HepG2 (cell line): ENCODE measurements around the gene GFRA4. TPM values are rescaled to one million over a fixed set of nuclear protein-coding genes. Genes with fewer than 3 reads are reported as not detected.

ENCODE experiments used
- ATAC-seq: fragments of 200-7000 bp; cut with Tn5 transposase; 3 replicates; pipeline ENCODE4 v1.9.1; 2020; ENCODE audit warnings: mild to moderate bottlenecking, moderate library complexity
- BruUV-seq: library from RNA; stranded (reverse); fragments of 400-500 nt; replicated peaks from 2 replicates; lab custom pipeline; 2021; lab: Mats Ljungman, UMichigan
- CTCF ChIA-PET: fragments of 300-600 bp; formaldehyde crosslinking; extraction: SDS; loops from one replicate; lab custom pipeline; 2021; ENCODE audit warnings: low total read pairs, inconsistent platforms, low intra/inter-chr PET ratio; lab: Yijun Ruan, JAX
- POLR2A ChIA-PET: fragments of 350-600 bp; sonication (Branson Sonifier 250); formaldehyde crosslinking; loops from one replicate; lab custom pipeline; 2020; ENCODE audit warnings: antibody characterized with exemption, inconsistent platforms; lab: Yijun Ruan, JAX
- DNase-seq: peaks from one replicate; pipeline ENCODE4 v3.0.0-alpha.2; 2015; ENCODE audit warnings: low spot score
- FAIRE-seq: peaks from 3 replicates; lab custom pipeline; 2011; peaks lifted over from hg19 to GRCh38; lab: Jason Lieb, UNC
- H2AFZ ChIP-seq: one replicate; pipeline ENCODE4 v1.6.1; 2011; ENCODE audit warnings: low read length, inconsistent platforms
- H3K27ac ChIP-seq: fragments of 300-600 bp; 3 replicates; pipeline ENCODE4 v1.8.0; 2011; ENCODE audit warnings: mixed run types, mild to moderate bottlenecking, mixed read lengths, low read length, inconsistent platforms; ENCODE audit not compliant: insufficient read depth; ENCODE audit errors: extremely low read length
- H3K27me3 ChIP-seq, 2 experiments: fragments of 200-600 bp in 1 of 2; 2 replicates in 1 of 2; 3 replicates in 1 of 2; pipeline versions ENCODE4 v1.6.0 to v1.8.0; 2011; ENCODE audit warnings: low read length in 2 of 2, mild to moderate bottlenecking in 2 of 2, moderate library complexity in 2 of 2, inconsistent platforms in 1 of 2; ENCODE audit not compliant: insufficient read depth in 2 of 2, control insufficient read depth in 1 of 2
- H3K36me3 ChIP-seq, 2 experiments: fragments of 200-600 bp in 1 of 2; replicated peaks in 1 of 2; 2 replicates in 1 of 2; 3 replicates in 1 of 2; pipeline versions ENCODE4 v1.5.1 to v1.8.0; 2011; ENCODE audit warnings: low read length in 2 of 2, inconsistent platforms in 1 of 2; ENCODE audit not compliant: insufficient read depth in 2 of 2, control insufficient read depth in 1 of 2
- H3K4me1 ChIP-seq: 2 replicates; pipeline ENCODE4 v1.5.1; 2012; ENCODE audit warnings: low read length, inconsistent platforms; ENCODE audit not compliant: insufficient read depth
- H3K4me2 ChIP-seq: 2 replicates; pipeline ENCODE4 v1.6.0; 2011; ENCODE audit warnings: low read depth, low read length, inconsistent platforms
- H3K4me3 ChIP-seq, 3 experiments: fragments of 200-600 bp in 1 of 3; sonication (generic), shearing (Covaris generic) in 1 of 3; replicated peaks in 1 of 3; 2 replicates each; pipeline ENCODE4 v1.5.1; 2011 to 2016; ENCODE audit warnings: low read length in 3 of 3, inconsistent platforms in 2 of 3, low read depth in 2 of 3, mild to moderate bottlenecking in 2 of 3, control low read depth in 1 of 3, mixed read lengths in 1 of 3; ENCODE audit not compliant: insufficient read depth in 1 of 3
- H3K79me2 ChIP-seq: one replicate; pipeline ENCODE4 v1.6.1; 2011; ENCODE audit warnings: low read length, inconsistent platforms; ENCODE audit not compliant: insufficient read depth
- H3K9ac ChIP-seq: 2 replicates; pipeline ENCODE4 v1.6.0; 2011; ENCODE audit warnings: mild to moderate bottlenecking, low read depth, low read length, inconsistent platforms; ENCODE audit not compliant: insufficient read depth
- H3K9me3 ChIP-seq: 2 replicates; pipeline ENCODE4 v1.5.1; 2012; ENCODE audit warnings: mild to moderate bottlenecking, low read length
- H4K20me1 ChIP-seq: 2 replicates; pipeline ENCODE4 v1.6.0; 2011; ENCODE audit warnings: inconsistent platforms, mild to moderate bottlenecking, low read length, moderate library complexity; ENCODE audit not compliant: insufficient read depth
- EHMT2 ChIP-seq: fragments of 200-600 bp; sonication (generic); IDR thresholded peaks from 2 replicates; pipeline ENCODE4 v1.7.0; 2017; ENCODE audit warnings: antibody characterized with exemption, low read depth, low read length, borderline replicate concordance
- HDAC6 ChIP-seq: fragments of 200-600 bp; sonication (generic); IDR thresholded peaks from 2 replicates; pipeline ENCODE4 v1.7.0; 2017; ENCODE audit warnings: mild to moderate bottlenecking, antibody characterized with exemption, low read length, low read depth
- HMGXB3 ChIP-seq: sonication (generic); formaldehyde crosslinking; IDR thresholded peaks from 2 replicates; pipeline ENCODE4 v1.4.0; 2020; ENCODE audit warnings: missing genetic modification reagents, borderline replicate concordance
- POGZ ChIP-seq: sonication (generic); formaldehyde crosslinking; IDR thresholded peaks from 2 replicates; pipeline ENCODE4 v1.4.0; 2020; ENCODE audit warnings: mild to moderate bottlenecking, missing genetic modification reagents
- ZHX1 ChIP-seq: sonication (generic); formaldehyde crosslinking; IDR thresholded peaks from 2 replicates; pipeline ENCODE4 v1.8.1; 2022; ENCODE audit warnings: low read depth, mild to moderate bottlenecking, missing genetic modification reagents
- ZNF251 ChIP-seq: sonication (generic); formaldehyde crosslinking; IDR thresholded peaks from 2 replicates; pipeline ENCODE4 v1.9.0; 2021; ENCODE audit warnings: mild to moderate bottlenecking, missing genetic modification reagents
- ZNF354B ChIP-seq: sonication (generic); formaldehyde crosslinking; IDR thresholded peaks from 2 replicates; pipeline ENCODE4 v1.8.0; 2022; ENCODE audit warnings: mild to moderate bottlenecking, missing genetic modification reagents
- WGBS: methylation state at CpG from one replicate; pipeline ENCODE4 v1.1.6; 2017; ENCODE audit warnings: low lambda C conversion rate; 5-methylcytosine and 5-hydroxymethylcytosine counted together
- in situ Hi-C: cut with HindIII; loops from 2 replicates; pipeline ENCODE4 v1.10.0; 2017; ENCODE audit warnings: low pct_unique_long_range_greater_than_20kb; ENCODE audit not compliant: extremely low pct_ligation_motif_present
- intact Hi-C: fragments of 100-400 bp; cut with micrococcal nuclease; formaldehyde crosslinking; loops from one replicate; pipeline ENCODE4 v1.10.0; 2022; ENCODE audit not compliant: unreplicated experiment
- polyA plus RNA-seq, 8 experiments: library from polyadenylated mRNA; depleted of rRNA in 3 of 8; stranded (reverse) in 7 of 8; unstranded in 1 of 8; fragments of >200 nt; fragmentation: Illumina TruSeq in 4 of 8; extraction: Trizol in 4 of 8; gene quantifications; 2 replicates each; pipeline versions ENCODE4 v1.2.1 to v1.2.3, GENCODE V29; 2011 to 2016; ENCODE audit warnings: low read depth in 4 of 8, missing spikeins in 1 of 8, mixed read lengths in 1 of 8; ENCODE audit not compliant: insufficient read depth in 1 of 8
- total RNA-seq, 5 experiments: library from RNA; depleted of rRNA; stranded (reverse); fragments of >200 nt; fragmentation: Illumina TruSeq; extraction: Trizol; gene quantifications; 2 replicates each; pipeline ENCODE4 v1.2.3, GENCODE V29; 2016; ENCODE audit warnings: low read depth in 1 of 5
- TF ChIP-seq, protein P1 (sequence below), 2 experiments: sonication (generic) in 1 of 2; formaldehyde crosslinking in 1 of 2; IDR thresholded peaks; 2 replicates each; pipeline versions ENCODE4 v1.4.0 to v1.6.1; 2018 to 2020; ENCODE audit warnings: missing genetic modification reagents in 2 of 2, borderline replicate concordance in 1 of 2, low read depth in 1 of 2, mild to moderate bottlenecking in 1 of 2, missing biosample characterization in 1 of 2

The GFRA4 gene
- total and polyA plus RNA-seq, 2 of the 13 experiments (the other 11 are each of a cell fraction or from before 2014, with no cell fraction given): not detected

DNA sequence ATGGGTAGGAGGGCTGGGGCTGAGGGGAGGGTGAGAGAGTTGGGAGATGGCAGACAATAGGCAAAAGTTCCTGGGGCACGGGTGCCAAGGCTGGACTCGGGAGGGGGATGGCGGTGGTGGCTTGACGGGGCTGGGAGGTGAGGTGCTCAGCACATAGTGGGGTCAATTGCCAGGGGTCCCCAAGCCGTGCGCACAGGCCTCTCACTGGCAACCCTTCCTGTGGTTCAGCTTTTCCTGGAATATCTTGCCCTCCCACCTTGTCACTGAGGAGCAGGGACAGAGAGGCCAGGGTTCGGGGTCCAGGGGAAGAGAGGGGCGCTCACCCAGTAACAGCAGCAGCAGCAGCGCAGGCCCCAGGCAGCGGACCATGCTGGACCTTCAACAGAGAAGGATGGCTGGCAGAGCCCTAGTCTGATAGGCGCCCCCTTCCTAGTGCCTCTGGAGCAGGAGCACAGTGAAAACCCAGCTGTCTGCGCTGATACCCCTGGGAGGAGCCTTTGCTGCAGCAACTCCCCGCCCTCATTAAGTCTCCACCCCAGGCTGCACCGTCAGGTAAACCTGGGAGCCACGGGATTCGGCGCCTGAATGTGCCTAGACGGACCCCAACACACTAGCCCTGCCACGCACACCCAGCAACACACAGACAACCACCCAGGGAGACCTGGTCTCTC is at the start of gene GFRA4 (continued):
- TF ChIP-seq ZNF251 (CRISPR knock-in tag) (0 out of 2 replicates have a peak, but pooled peaks have one; percentile 29), ZNF354B (CRISPR knock-in tag) (no peak), EHMT2 (no peak)
- TF ChIP-seq, protein P1, sequence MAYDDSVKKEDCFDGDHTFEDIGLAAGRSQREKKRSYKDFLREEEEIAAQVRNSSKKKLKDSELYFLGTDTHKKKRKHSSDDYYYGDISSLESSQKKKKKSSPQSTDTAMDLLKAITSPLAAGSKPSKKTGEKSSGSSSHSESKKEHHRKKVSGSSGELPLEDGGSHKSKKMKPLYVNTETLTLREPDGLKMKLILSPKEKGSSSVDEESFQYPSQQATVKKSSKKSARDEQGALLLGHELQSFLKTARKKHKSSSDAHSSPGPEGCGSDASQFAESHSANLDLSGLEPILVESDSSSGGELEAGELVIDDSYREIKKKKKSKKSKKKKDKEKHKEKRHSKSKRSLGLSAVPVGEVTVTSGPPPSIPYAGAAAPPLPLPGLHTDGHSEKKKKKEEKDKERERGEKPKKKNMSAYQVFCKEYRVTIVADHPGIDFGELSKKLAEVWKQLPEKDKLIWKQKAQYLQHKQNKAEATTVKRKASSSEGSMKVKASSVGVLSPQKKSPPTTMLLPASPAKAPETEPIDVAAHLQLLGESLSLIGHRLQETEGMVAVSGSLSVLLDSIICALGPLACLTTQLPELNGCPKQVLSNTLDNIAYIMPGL (CRISPR knock-in tag; IDR thresholded peaks at IDR 0.05; ENCODE audit: borderline replicate concordance in 1 of 2, low read depth in 1 of 2): no peak

GRCh38 chr20:3712279-3712873 is 49.2 kb upstream of the GFRA4 start, which contains the start of gene SIGLEC1:
Gene SIGLEC1 (minus strand): TSS chr20:3712600. CDS start chr20:3707128, 5,472 bp downstream.
- Histone ChIP-seq H3K4me3 (no peak within 1 kb of the TSS), H3K27ac (no peak within 1 kb of the TSS), H3K4me2 (no peak within 1 kb of the TSS), H3K9ac (no peak within 1 kb of the TSS), H3K9me3 (no peaks in the 10 kb centered on the region), H3K4me1 (no peaks in the 10 kb centered on the region), H3K36me3 (no peaks in the 10 kb centered on the region), H4K20me1 (no peaks in the 10 kb centered on the region), H3K79me2 (no peaks in the 10 kb centered on the region), H3K27me3 (peaks cover 0 to 29% of the 10 kb centered on the region in 2 experiments), H2AFZ (no peak within 1 kb of the TSS)
- no peak for FAIRE-seq
- in situ Hi-C loops (loop anchor here (5.0 kb wide), 1 partner anchor 35 kb away; no protein-coding TSS in a partner anchor), intact Hi-C loops (no loop called here)
- DNase-seq: no peak
- WGBS: 37% methylated on average over 15 of the region's 15 CpGs
- ChIA-PET CTCF (interaction anchor here (1.2 kb wide), 1 partner anchor 36 kb away, joined by 4 read pairs; no protein-coding TSS in a partner anchor), POLR2A (no interaction called here)
- no peak for ATAC-seq
- BruUV-seq: no TSS peak
- no peak for TF ChIP-seq HMGXB3
- no peak for TF ChIP-seq POGZ (CRISPR knock-in tag)
- no peak for TF ChIP-seq HDAC6
- no peak for TF ChIP-seq ZHX1
